HEK293 (cell line): ENCODE results near the gene TMEM119.

Source experiments
- CTCF ChIA-PET: fragments of 350-600 bp; formaldehyde crosslinking; extraction: SDS; loops from one replicate; lab custom pipeline; 2021; ENCODE audit warnings: antibody characterized with exemption; lab: Yijun Ruan, JAX
- POLR2A ChIA-PET: fragments of 300-600 bp; formaldehyde crosslinking; extraction: SDS; loops from one replicate; lab custom pipeline; 2020; ENCODE audit warnings: antibody characterized with exemption, inconsistent platforms; lab: Yijun Ruan, JAX
- H3K27ac ChIP-seq: fragments of 200-500 bp; sonication (Bioruptor generic); 2 replicates; pipeline ENCODE4 v1.5.1; 2014; ENCODE audit warnings: low read depth, low read length, control low read depth, inconsistent platforms; ENCODE audit errors: extremely low read depth
- H3K36me3 ChIP-seq, 2 experiments: fragments of 200-500 bp in 1 of 2; sonication (Bioruptor generic) in 1 of 2; 1 replicate in 1 of 2; 2 replicates in 1 of 2; pipeline ENCODE4 v1.5.1; 2014 to 2017; ENCODE audit warnings: inconsistent platforms in 2 of 2, low read length in 2 of 2; ENCODE audit not compliant: control insufficient read depth in 2 of 2, insufficient read depth in 1 of 2
- H3K4me1 ChIP-seq: fragments of 200-500 bp; sonication (Bioruptor generic); 2 replicates; pipeline ENCODE4 v1.5.1; 2014; ENCODE audit warnings: mild to moderate bottlenecking, low read length, inconsistent platforms; ENCODE audit not compliant: control insufficient read depth, insufficient read depth
- H3K4me3 ChIP-seq: 2 replicates; pipeline ENCODE4 v1.5.1; 2011; ENCODE audit warnings: low read depth, mild to moderate bottlenecking, control low read depth, low read length, moderate library complexity
- H3K9me3 ChIP-seq: fragments of 200-500 bp; sonication (Bioruptor generic); 2 replicates; pipeline ENCODE4 v1.5.1; 2014; ENCODE audit warnings: low read depth, low read length, inconsistent platforms; ENCODE audit not compliant: control insufficient read depth, insufficient read depth
- AEBP2 ChIP-seq: fragments of 450-650 bp; formaldehyde crosslinking; IDR thresholded peaks from 2 replicates; pipeline ENCODE4 v1.5.1; 2016; ENCODE audit warnings: missing biosample characterization, missing genetic modification characterization, borderline replicate concordance
- EGR2 ChIP-seq: fragments of 450-650 bp; formaldehyde crosslinking; IDR thresholded peaks from 2 replicates; pipeline ENCODE4 v1.5.1; 2016; ENCODE audit warnings: low read depth, missing biosample characterization, missing genetic modification characterization
- GLIS1 ChIP-seq: fragments of 450-650 bp; formaldehyde crosslinking; IDR thresholded peaks from 2 replicates; pipeline ENCODE4 v1.5.1; 2016; ENCODE audit warnings: missing biosample characterization, missing genetic modification characterization
- GLIS2 ChIP-seq: fragments of 450-650 bp; formaldehyde crosslinking; IDR thresholded peaks from 2 replicates; pipeline ENCODE4 v1.5.1; 2016; ENCODE audit warnings: missing biosample characterization, missing genetic modification characterization
- PRDM10 ChIP-seq: fragments of 450-650 bp; formaldehyde crosslinking; IDR thresholded peaks from 2 replicates; pipeline ENCODE4 v1.5.1; 2016; ENCODE audit warnings: missing biosample characterization, missing genetic modification characterization
- REST ChIP-seq: fragments of 450-650 bp; formaldehyde crosslinking; IDR thresholded peaks from 2 replicates; pipeline ENCODE4 v1.5.1; 2016; ENCODE audit warnings: missing biosample characterization, missing genetic modification characterization
- SP2 ChIP-seq: fragments of 450-650 bp; formaldehyde crosslinking; IDR thresholded peaks from 2 replicates; pipeline ENCODE4 v1.5.1; 2016; ENCODE audit warnings: missing biosample characterization, missing genetic modification characterization
- SP3 ChIP-seq: fragments of 450-650 bp; formaldehyde crosslinking; IDR thresholded peaks from 2 replicates; pipeline ENCODE4 v1.5.1; 2016; ENCODE audit warnings: missing biosample characterization, missing genetic modification characterization
- ZBTB17 ChIP-seq: fragments of 450-650 bp; formaldehyde crosslinking; IDR thresholded peaks from 2 replicates; pipeline ENCODE4 v1.5.1; 2016; ENCODE audit warnings: missing biosample characterization, missing genetic modification characterization
- ZBTB48 ChIP-seq: fragments of 450-650 bp; formaldehyde crosslinking; IDR thresholded peaks from 2 replicates; pipeline ENCODE4 v1.5.1; 2016; ENCODE audit warnings: missing biosample characterization, missing genetic modification characterization
- ZFHX2 ChIP-seq: fragments of 450-650 bp; formaldehyde crosslinking; conservative IDR thresholded peaks from 2 replicates; pipeline ENCODE4 v1.5.1; 2016; ENCODE audit warnings: missing biosample characterization, missing genetic modification characterization
- ZNF16 ChIP-seq: fragments of 450-650 bp; formaldehyde crosslinking; IDR thresholded peaks from 2 replicates; pipeline ENCODE4 v1.5.1; 2016; ENCODE audit warnings: low read depth, missing biosample characterization, missing genetic modification characterization
- ZNF211 ChIP-seq: fragments of 450-650 bp; formaldehyde crosslinking; IDR thresholded peaks from 2 replicates; pipeline ENCODE4 v1.5.1; 2016; ENCODE audit warnings: low read depth, missing biosample characterization, missing genetic modification characterization
- ZNF248 ChIP-seq: fragments of 450-650 bp; formaldehyde crosslinking; IDR thresholded peaks from 2 replicates; pipeline ENCODE4 v1.5.1; 2017; ENCODE audit warnings: missing biosample characterization, missing genetic modification characterization
- ZNF362 ChIP-seq: fragments of 450-650 bp; formaldehyde crosslinking; IDR thresholded peaks from 2 replicates; pipeline ENCODE4 v1.5.1; 2016; ENCODE audit warnings: missing biosample characterization, missing genetic modification characterization
- ZNF366 ChIP-seq: fragments of 450-650 bp; formaldehyde crosslinking; conservative IDR thresholded peaks from 2 replicates; pipeline ENCODE4 v1.5.1; 2016; ENCODE audit warnings: missing biosample characterization, missing genetic modification characterization
- ZNF501 ChIP-seq: fragments of 450-650 bp; formaldehyde crosslinking; IDR thresholded peaks from 2 replicates; pipeline ENCODE4 v1.5.1; 2016; ENCODE audit warnings: missing biosample characterization, missing genetic modification characterization
- ZNF548 ChIP-seq: fragments of 450-650 bp; formaldehyde crosslinking; IDR thresholded peaks from 2 replicates; pipeline ENCODE4 v1.5.1; 2016; ENCODE audit warnings: missing biosample characterization, missing genetic modification characterization
- ZNF639 ChIP-seq: fragments of 450-650 bp; formaldehyde crosslinking; IDR thresholded peaks from 2 replicates; pipeline ENCODE4 v1.5.1; 2016; ENCODE audit warnings: missing biosample characterization, missing genetic modification characterization
- ZNF654 ChIP-seq: fragments of 450-650 bp; formaldehyde crosslinking; IDR thresholded peaks from 2 replicates; pipeline ENCODE4 v1.5.1; 2016; ENCODE audit warnings: low read depth, missing biosample characterization, missing genetic modification characterization
- ZSCAN23 ChIP-seq: fragments of 450-650 bp; formaldehyde crosslinking; IDR thresholded peaks from 2 replicates; pipeline ENCODE4 v1.5.1; 2016; ENCODE audit warnings: missing biosample characterization, missing genetic modification characterization
- TF ChIP-seq, protein P1 (sequence below): fragments of 450-650 bp; formaldehyde crosslinking; IDR thresholded peaks from 2 replicates; pipeline ENCODE4 v1.5.1; 2016; ENCODE audit warnings: missing biosample characterization, missing genetic modification characterization

TMEM119 gene

GRCh38 chr12:108612788-108613282 lies 15.0 kb upstream of the TMEM119 start:
- Histone ChIP-seq H3K4me1 (no peaks in the 10 kb centered on the region), H3K4me3 (no peak overlapping the region), H3K9me3 (no peaks in the 10 kb centered on the region), H3K27ac (no peak overlapping the region), H3K36me3 (no peaks in the 10 kb centered on the region)
- ChIA-PET CTCF (interaction anchor here (0.6 to 2.7 kb wide), 7 partner anchors 27 to 382 kb away, joined by 3 to 8 read pairs (median 3); no protein-coding TSS in a partner anchor), POLR2A (no interaction called here)
- TF ChIP-seq ZNF366 (tag by site-specific recombination) (no peak), GLIS1 (tag by site-specific recombination) (peak; percentile 60), ZNF501 (no peak), SP2 (tag by site-specific recombination) (peak; percentile 19; the same call in 1 of the 2 replicates), SP3 (0 out of 2 replicates have a peak, but pooled peaks have one; percentile 15), ZBTB17 (tag by site-specific recombination) (peak; percentile 58; the same call in 1 of the 2 replicates), ZSCAN23 (tag by site-specific recombination) (0 out of 2 replicates have a peak, but pooled peaks have one; percentile 15), ZNF654 (no peak), AEBP2 (no peak), ZNF362 (tag by site-specific recombination) (peak; percentile 74; the same call in 1 of the 2 replicates), REST (tag by site-specific recombination) (no peak), ZNF639 (tag by site-specific recombination) (0 out of 2 replicates have a peak, but pooled peaks have one; percentile 40), GLIS2 (tag by site-specific recombination) (no peak)

DNA sequence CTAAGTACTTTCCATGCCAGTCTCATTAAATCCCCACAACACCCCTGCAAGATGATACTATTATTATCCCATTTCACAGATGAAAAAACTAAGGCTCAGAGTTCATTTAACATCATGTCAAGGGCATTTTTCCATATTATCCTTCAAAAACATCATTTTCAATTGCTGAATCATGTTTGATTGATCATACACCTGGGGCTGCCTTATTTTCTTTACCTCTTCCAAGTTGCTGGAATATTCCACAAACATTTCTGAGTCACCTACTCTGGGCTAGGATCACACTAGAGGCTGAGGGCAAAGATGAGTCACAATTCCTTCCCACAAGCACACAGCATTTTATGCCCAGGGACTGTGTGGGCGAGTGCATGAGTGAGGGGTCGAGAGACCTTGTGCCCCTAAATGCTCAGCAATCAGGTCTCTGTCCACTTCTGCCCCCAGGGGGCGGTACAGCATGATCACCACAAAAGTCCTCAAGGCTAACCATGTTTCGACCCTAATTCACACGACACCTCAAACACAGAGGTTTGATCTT lies 14.1 kb upstream of the TMEM119 start:
- ChIA-PET POLR2A (no interaction called here), CTCF (interaction anchor here (0.6 to 2.7 kb wide), 6 partner anchors 28 to 191 kb away, joined by 3 to 8 read pairs (median 4); no protein-coding TSS in a partner anchor)
- Histone ChIP-seq H3K9me3 (no peaks in the 10 kb centered on the region), H3K4me1 (no peaks in the 10 kb centered on the region), H3K4me3 (no peak overlapping the region), H3K36me3 (no peaks in the 10 kb centered on the region), H3K27ac (no peak overlapping the region)
- TF ChIP-seq PRDM10 (tag by site-specific recombination): no peak
- TF ChIP-seq ZNF248 (tag by site-specific recombination): no peak
- TF ChIP-seq ZFHX2 (tag by site-specific recombination): peak; percentile 43
- TF ChIP-seq ZBTB48 (tag by site-specific recombination): peak; percentile 64; the same call in 1 of the 2 replicates
- no peak for TF ChIP-seq ZNF16 (tag by site-specific recombination)
- TF ChIP-seq ZNF548: no peak
- peak; percentile 59 for TF ChIP-seq EGR2 (tag by site-specific recombination)
- no peak for TF ChIP-seq ZNF211
- TF ChIP-seq, protein P1, sequence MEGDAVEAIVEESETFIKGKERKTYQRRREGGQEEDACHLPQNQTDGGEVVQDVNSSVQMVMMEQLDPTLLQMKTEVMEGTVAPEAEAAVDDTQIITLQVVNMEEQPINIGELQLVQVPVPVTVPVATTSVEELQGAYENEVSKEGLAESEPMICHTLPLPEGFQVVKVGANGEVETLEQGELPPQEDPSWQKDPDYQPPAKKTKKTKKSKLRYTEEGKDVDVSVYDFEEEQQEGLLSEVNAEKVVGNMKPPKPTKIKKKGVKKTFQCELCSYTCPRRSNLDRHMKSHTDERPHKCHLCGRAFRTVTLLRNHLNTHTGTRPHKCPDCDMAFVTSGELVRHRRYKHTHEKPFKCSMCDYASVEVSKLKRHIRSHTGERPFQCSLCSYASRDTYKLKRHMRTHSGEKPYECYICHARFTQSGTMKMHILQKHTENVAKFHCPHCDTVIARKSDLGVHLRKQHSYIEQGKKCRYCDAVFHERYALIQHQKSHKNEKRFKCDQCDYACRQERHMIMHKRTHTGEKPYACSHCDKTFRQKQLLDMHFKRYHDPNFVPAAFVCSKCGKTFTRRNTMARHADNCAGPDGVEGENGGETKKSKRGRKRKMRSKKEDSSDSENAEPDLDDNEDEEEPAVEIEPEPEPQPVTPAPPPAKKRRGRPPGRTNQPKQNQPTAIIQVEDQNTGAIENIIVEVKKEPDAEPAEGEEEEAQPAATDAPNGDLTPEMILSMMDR (tag by site-specific recombination): 0 out of 2 replicates have a peak, but pooled peaks have one; percentile 9
